Activated T-helper 1 cell treated with anti-CD3 and anti-CD28 coated beads, Interleukin-2, amount 50 U/mL, for 16 hours (primary cell): Measurements from ENCODE around the gene DVL2.

ENCODE experiments used
- DNase-seq, 2 donors: peaks; one replicate each; pipeline ENCODE4 v3.0.0-alpha.2; 2020; ENCODE audit warnings: low read depth in 1 of 2, low spot score in 1 of 2

Gene DVL2

GRCh38 chr17:7234083-7234951 lies at the start of gene DVL2:
DVL2 (minus strand) TSS chr17:7234517; CDS start chr17:7234262, 255 bp downstream.
- DNase-seq: peak; percentile 91

GRCh38 chr17:7283471-7284216 lies 49.3 kb upstream of the DVL2 start:
- no peak for DNase-seq

- no peak for DNase-seq
These were observed 48.5 kb upstream of the DVL2 start for GRCh38 chr17:7282752-7283321.

GRCh38 chr17:7281953-7282751 lies 47.8 kb upstream of the DVL2 start:
- no peak for DNase-seq

GRCh38 chr17:7281074-7281952 lies 47.0 kb upstream of the DVL2 start, which contains the start of gene SLC2A4:
SLC2A4 (plus strand) TSS chr17:7281718; CDS start chr17:7281935, 217 bp downstream.
- DNase-seq: peak; percentile 42 to 74

GRCh38 chr17:7280519-7281073 lies 46.3 kb upstream of the DVL2 start:
- DNase-seq: peak; percentile 75 to 77

GRCh38 chr17:7279448-7279847 lies 45.1 kb upstream of the DVL2 start:
- no peak for DNase-seq

GRCh38 chr17:7266784-7267183 lies 32.5 kb upstream of the DVL2 start:
- no peak for DNase-seq

GRCh38 chr17:7263801-7264078 lies 29.4 kb upstream of the DVL2 start:
- no peak for DNase-seq

GRCh38 chr17:7262935-7263800 lies 28.9 kb upstream of the DVL2 start:
- no peak for DNase-seq

GRCh38 chr17:7262192-7262934 lies 28.0 kb upstream of the DVL2 start, which contains the start of gene CLDN7:
CLDN7 (minus strand) TSS chr17:7262478; CDS start chr17:7262043, 435 bp downstream.
- DNase-seq: no peak

- no peak for DNase-seq
These were observed 27.3 kb upstream of the DVL2 start for GRCh38 chr17:7261379-7262191.

- no peak for DNase-seq
These were observed 26.5 kb upstream of the DVL2 start for GRCh38 chr17:7260651-7261378.

GRCh38 chr17:7260151-7260550 lies 25.8 kb upstream of the DVL2 start:
- DNase-seq: no peak

- DNase-seq: no peak
These were observed 25.2 kb upstream of the DVL2 start for GRCh38 chr17:7259555-7259889.

GRCh38 chr17:7258731-7259554 lies 24.6 kb upstream of the DVL2 start:
- no peak for DNase-seq
